A549 treated with AZD9567 at 1 μM for 4 hours (cell line): ENCODE measurements around the gene MICB. TPM values are rescaled to one million over a fixed set of nuclear protein-coding genes. Genes with fewer than 3 reads are reported as not detected.

Source experiments
- total RNA-seq: library from RNA; stranded (reverse); fragments of 200-300 nt; extraction: Qiagen RNA extraction; gene quantifications from 5 replicates; pipeline ENCODE4 v1.2.3, GENCODE V29; 2022; ENCODE audit not compliant: insufficient read depth

MICB gene
- 6.3 to 10.0 TPM (median 7.2 TPM) in 5 replicates for total RNA-seq

GRCh38 chr6:31497531-31498476 is at the start of gene MICB:
TSS of gene MICB (plus strand) at chr6:31498145. CDS start at chr6:31498194, 49 bp downstream.

GRCh38 chr6:31528821-31529328 is 30.9 kb downstream of the MICB start, which contains the start of gene MCCD1:
TSS of gene MCCD1 (plus strand) at chr6:31528962. CDS start at chr6:31529015, 53 bp downstream.

GRCh38 chr6:31541658-31542521 is 43.9 kb downstream of the MICB start, which contains the start of gene DDX39B:
TSS of gene DDX39B (minus strand) at chr6:31542003. CDS start at chr6:31540532, 1,471 bp downstream.

GRCh38 chr6:31546339-31546957 is 48.5 kb downstream of the MICB start, which contains the start of gene ATP6V1G2:
TSS of gene ATP6V1G2 (minus strand) at chr6:31546608. CDS start at chr6:31546559, 49 bp downstream.

GRCh38 chr6:31546958-31547726 is 49.2 kb downstream of the MICB start, which contains the start of gene NFKBIL1:
TSS of gene NFKBIL1 (plus strand) at chr6:31547608. CDS start at chr6:31547695, 87 bp downstream.

Other genes starting within 250 kb of the MICB start
- 42.8 to 57.6 TPM (median 53.4 TPM) in 5 replicates for gene HLA-C, start 226.1 kb upstream of the MICB start, total RNA-seq
- gene HLA-B, start 141.0 kb upstream of the MICB start, total RNA-seq, result 26.6 to 30.8 TPM (median 28.4 TPM) in 5 replicates
- 30.4 to 38.8 TPM (median 31.3 TPM) in 5 replicates for gene MICA, start 94.5 kb upstream of the MICB start, total RNA-seq
- gene MCCD1, start 30.8 kb downstream of the MICB start, total RNA-seq, result not detected in 5 replicates
- 335 to 403 TPM (median 384 TPM) in 5 replicates for gene DDX39B, start 43.9 kb downstream of the MICB start, total RNA-seq
- gene ATP6V1G2, start 48.5 kb downstream of the MICB start, total RNA-seq, result 0.43 to 0.72 TPM (median 0.55 TPM) in 4 of 5 replicates, not detected in the other
- gene NFKBIL1, start 49.5 kb downstream of the MICB start, total RNA-seq, result 10.5 to 15.8 TPM (median 11.3 TPM) in 5 replicates
- 0.07 to 0.21 TPM (median 0.08 TPM) in 3 of 5 replicates, not detected in the others for gene LTA, start 74.1 kb downstream of the MICB start, total RNA-seq
- 0.09 to 0.10 TPM (median 0.10 TPM) in 3 of 5 replicates, not detected in the others for gene TNF, start 77.4 kb downstream of the MICB start, total RNA-seq
- 0.28 to 0.37 TPM (median 0.33 TPM) in 4 of 5 replicates, not detected in the other for gene LTB, start 84.3 kb downstream of the MICB start, total RNA-seq
- 0.36 to 0.58 TPM (median 0.39 TPM) in 3 of 5 replicates, not detected in the others for gene LST1, start 88.1 kb downstream of the MICB start, total RNA-seq
- gene NCR3, start 94.9 kb downstream of the MICB start, total RNA-seq, result not detected in 5 replicates
- not detected in 5 replicates for gene AIF1, start 117.1 kb downstream of the MICB start, total RNA-seq
- gene PRRC2A, start 122.6 kb downstream of the MICB start, total RNA-seq, result 51.3 to 92.7 TPM (median 87.1 TPM) in 5 replicates
- gene BAG6, start 154.5 kb downstream of the MICB start, total RNA-seq, result 106 to 149 TPM (median 137 TPM) in 5 replicates
- gene APOM, start 157.7 kb downstream of the MICB start, total RNA-seq, result 3.0 to 6.4 TPM (median 3.4 TPM) in 5 replicates
- 11.3 to 12.5 TPM (median 11.8 TPM) in 5 replicates for gene C6orf47, start 162.6 kb downstream of the MICB start, total RNA-seq
- gene GPANK1, start 166.9 kb downstream of the MICB start, total RNA-seq, result 8.7 to 11.6 TPM (median 10.2 TPM) in 5 replicates
- gene CSNK2B, start 167.9 kb downstream of the MICB start, total RNA-seq, result 167 to 183 TPM (median 175 TPM) in 5 replicates
- 4.5 to 5.2 TPM (median 5.0 TPM) in 4 of 5 replicates, not detected in the other for gene LY6G5B, start 171.8 kb downstream of the MICB start, total RNA-seq
- gene LY6G5C, start 182.9 kb downstream of the MICB start, total RNA-seq, result 0.87 to 3.8 TPM (median 1.6 TPM) in 5 replicates
- gene ABHD16A, start 205.2 kb downstream of the MICB start, total RNA-seq, result 13.9 to 20.0 TPM (median 18.3 TPM) in 5 replicates
- not detected in 5 replicates for gene LY6G6F, start 208.7 kb downstream of the MICB start, total RNA-seq
- gene LY6G6D, start 217.2 kb downstream of the MICB start, total RNA-seq, result not detected in 5 replicates
- gene LY6G6C, start 223.6 kb downstream of the MICB start, total RNA-seq, result 0.09 to 0.12 TPM (median 0.10 TPM) in 3 of 5 replicates, not detected in the others
- 0.07 TPM in 1 of 5 replicates, not detected in the others for gene MPIG6B, start 225.2 kb downstream of the MICB start, total RNA-seq
- gene DDAH2, start 231.2 kb downstream of the MICB start, total RNA-seq, result 18.1 to 32.1 TPM (median 29.3 TPM) in 5 replicates
- gene CLIC1, start 238.4 kb downstream of the MICB start, total RNA-seq, result 451 to 493 TPM (median 458 TPM) in 5 replicates
- 5.2 to 15.2 TPM (median 14.0 TPM) in 5 replicates for gene MSH5, start 241.9 kb downstream of the MICB start, total RNA-seq